Measurements from ENCODE around the gene DCTN4. TPM values are rescaled to one million over a fixed set of nuclear protein-coding genes. Genes with fewer than 3 reads are reported as not detected.

DCTN4 gene
- total RNA-seq, 1 donor from 2014 or later = 87.4 TPM

DNA sequence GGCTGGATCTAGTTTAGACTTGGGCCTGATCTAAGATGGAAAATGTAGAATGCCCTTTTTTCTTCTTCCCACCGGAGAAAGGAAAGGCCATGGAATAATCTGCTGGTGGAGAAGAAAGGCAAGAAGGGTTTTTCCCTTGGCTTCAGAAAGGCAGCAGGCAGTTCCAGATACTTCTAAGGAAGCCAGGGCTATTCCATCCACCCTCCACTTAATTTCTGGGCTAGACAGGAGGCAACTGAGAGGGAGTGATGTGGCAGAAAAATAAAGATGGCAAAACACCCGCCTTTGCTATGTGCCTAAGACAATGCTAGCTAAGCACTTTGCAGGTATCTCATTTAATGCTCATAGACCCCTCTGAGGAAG is 87.9 kb downstream of the DCTN4 start:
- DNase-seq (ENCODE audit: low spot score) = no peak

- DNase-seq (ENCODE audit: low spot score) = no peak
Measured at GRCh38 chr5:150670275-150670947, 88.4 kb downstream of the DCTN4 start.

DNA sequence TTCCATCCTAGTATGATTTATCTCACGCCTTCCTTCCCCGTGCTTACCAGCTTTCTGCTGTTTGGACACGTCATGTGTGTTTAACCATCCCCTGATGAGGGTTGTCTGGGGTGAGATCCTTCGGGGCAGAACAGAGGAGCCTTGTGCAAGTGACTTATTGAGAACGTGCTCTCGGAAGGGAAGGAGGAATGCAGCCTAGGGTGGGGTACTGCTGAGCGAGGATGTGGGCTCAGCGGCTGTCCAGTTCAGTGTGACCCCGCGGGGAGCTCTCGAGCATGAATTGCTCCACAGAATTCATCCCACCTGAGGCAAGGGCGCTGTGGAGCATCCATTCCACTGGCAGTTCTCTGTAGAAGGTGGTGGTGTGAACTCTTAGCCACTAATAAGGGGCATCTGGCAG is 93.8 kb downstream of the DCTN4 start:
- DNase-seq (ENCODE audit: low spot score) = no peak

DNA sequence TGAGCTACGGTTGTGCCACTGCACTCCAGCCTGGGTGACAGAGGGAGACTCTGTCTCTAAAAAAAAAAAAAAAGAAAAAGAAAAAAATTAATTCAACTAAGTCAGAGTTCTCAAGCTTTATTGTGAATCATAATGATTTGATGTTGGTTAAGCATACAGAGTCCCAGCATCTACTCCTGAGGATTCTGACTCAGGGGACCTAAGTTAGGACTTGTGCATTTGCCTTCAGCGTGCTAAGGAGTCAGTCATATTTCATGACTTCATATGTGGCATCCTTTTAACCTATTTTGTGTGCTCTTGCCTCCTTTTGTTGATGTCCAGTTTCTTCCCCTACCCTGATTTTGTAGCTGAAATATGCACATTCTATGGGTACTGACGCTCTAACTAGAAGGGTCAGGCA is 94.9 kb downstream of the DCTN4 start:
- no peak for DNase-seq (ENCODE audit: low spot score)

DNA sequence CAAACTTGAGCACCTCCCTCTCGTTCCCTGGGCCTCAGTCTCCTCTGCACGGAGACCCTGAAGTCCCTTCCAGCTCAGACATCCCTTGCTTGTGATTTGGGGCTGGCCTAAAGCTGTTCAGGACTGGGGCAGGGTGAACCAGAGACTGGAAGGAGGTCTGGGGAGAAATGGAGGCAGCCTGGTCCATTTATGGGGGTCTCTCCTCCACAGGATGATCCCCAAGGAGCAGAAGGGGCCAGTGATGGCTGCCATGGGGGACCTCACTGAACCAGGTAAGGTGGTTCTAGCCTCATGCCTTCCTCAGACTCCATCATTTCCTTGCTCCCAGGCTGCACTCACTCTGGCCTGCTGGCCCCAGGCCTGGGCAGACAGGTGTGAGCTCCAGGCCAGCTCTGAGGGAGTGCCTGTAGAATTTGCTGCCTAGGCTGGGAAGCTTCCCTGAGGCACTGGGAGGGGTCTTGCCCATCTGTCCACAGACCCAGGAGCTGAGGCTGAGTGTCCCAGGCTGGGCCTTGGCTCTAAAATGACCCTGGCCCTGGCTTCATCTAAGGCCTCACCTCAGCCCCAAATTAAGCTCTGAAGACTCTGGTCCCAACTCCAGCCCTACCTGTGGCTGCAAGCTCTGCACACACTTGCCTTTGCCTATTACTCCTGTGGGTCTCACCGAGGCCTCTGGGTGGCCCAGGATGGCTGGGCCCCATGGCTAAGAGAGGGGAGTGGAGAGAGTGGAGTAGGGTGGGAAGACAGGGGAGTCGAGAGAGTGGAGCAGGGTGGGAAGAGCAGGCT is 95.9 kb downstream of the DCTN4 start:
- DNase-seq (ENCODE audit: low spot score) = no peak

DNA sequence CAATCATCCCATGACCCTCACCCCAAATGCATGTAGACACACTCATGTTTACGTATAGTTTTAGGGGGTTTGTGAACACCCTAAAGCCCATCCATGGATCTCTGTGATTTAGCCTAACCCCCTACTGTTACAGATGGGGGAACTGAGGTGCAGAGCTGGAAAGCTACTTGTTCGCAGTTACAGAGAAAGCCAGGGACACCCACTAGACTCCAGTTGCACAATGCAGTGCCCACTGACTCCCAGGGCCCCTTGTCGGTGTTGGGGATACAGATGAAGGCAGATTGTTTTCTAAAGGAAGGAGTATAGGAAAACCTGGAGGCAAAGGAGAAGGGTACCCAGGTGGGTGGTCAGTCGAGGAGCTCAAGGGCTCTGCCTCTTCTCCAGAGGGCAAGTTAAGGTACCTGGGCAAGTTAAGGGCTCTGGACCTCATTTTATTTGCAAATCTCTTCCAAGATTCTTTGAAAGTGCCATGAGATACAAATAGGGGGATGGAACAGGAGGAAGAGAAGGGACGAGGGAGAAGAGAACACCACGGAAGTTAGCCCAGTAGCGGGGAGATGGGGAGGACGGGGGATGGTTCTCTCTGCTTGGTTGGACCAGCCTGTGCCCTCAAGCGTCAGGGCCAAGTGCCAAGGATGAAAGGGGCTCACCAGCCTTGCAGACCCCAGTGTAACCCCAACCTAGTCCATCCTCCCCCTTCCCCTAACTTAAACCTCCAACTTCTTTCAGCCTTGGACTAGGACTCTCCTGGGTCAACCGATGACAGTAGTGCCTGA is 96.8 kb downstream of the DCTN4 start:
- no peak for DNase-seq (ENCODE audit: low spot score)

DNA sequence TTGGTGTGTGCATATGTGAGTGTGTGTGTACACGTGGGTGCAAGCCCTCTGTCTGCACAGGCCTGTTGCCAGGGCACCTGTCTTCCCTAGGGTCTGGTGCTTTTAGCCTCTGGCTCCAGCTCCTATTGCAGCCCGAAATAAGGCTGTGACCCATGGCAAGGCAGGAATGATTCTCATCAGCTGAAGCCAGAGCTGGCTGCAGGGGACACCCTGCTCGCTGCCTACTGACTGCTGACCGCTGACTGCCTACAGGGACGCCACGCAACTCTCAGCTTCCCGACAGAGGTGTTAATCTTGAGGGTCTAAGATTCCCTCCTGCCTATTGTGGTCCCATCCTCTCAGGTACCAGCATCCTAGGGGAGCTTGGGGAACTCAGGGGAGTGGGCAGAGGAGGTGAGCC is 97.7 kb downstream of the DCTN4 start, which contains the start of gene MYOZ3:
Gene MYOZ3, plus strand, starts transcription at position 166 of the 400 bp plus-strand sequence. CDS start 1,691 bp downstream, outside the sequence.
- DNase-seq (ENCODE audit: low spot score) = no peak

- no peak for DNase-seq (ENCODE audit: low spot score)
Measured at GRCh38 chr5:150660108-150660831, 98.5 kb downstream of the DCTN4 start.

GRCh38 chr5:150659360-150660107 is 99.3 kb downstream of the DCTN4 start:
- no peak for DNase-seq (ENCODE audit: low spot score)

GRCh38 chr5:150658699-150659265 is 100.0 kb downstream of the DCTN4 start:
- DNase-seq (ENCODE audit: low spot score) = no peak

Other genes with a start within 250 kb of the DCTN4 start
- 22.6 TPM for gene SYNPO, start 118.4 kb downstream of the DCTN4 start, total RNA-seq (ENCODE audit: insufficient read depth, low replicate concordance)
- gene MYOZ3, start 97.8 kb downstream of the DCTN4 start, total RNA-seq (ENCODE audit: insufficient read depth, low replicate concordance) = 10.4 TPM
- gene RBM22, start 58.0 kb downstream of the DCTN4 start, total RNA-seq (ENCODE audit: insufficient read depth, low replicate concordance) = 13.2 TPM
- gene SMIM3, start 19.7 kb upstream of the DCTN4 start, total RNA-seq (ENCODE audit: insufficient read depth, low replicate concordance) = 59.5 TPM
- 8.2 TPM for gene IRGM, start 87.5 kb upstream of the DCTN4 start, total RNA-seq (ENCODE audit: insufficient read depth, low replicate concordance)
- 6.3 TPM for gene ZNF300, start 146.0 kb upstream of the DCTN4 start, total RNA-seq (ENCODE audit: insufficient read depth, low replicate concordance)